Activated T-helper 1 cell treated with anti-CD3 and anti-CD28 coated beads, Interleukin-12 subunit alpha, Interleukin-12 subunit beta, Interleukin-2, Interleukin-4 antibody, amounts not matched to agents 30 ng/mL and 10 ng/mL and 1 ng/mL, durations not matched to agents 14 hours and 24 hours and 36 hours (primary cell): ENCODE results near the gene RBM7. TPM values are rescaled to one million over a fixed set of nuclear protein-coding genes. Genes with fewer than 3 reads are reported as not detected.
A peak's percentile ranks its signal among the peaks of the same experiment; 100 is the strongest.

Experiments used
- DNase-seq: peaks from one replicate; pipeline ENCODE4 v3.0.0; 2021; ENCODE audit warnings: low spot score
- H3K27ac Mint-ChIP-seq: one replicate; pipeline ENCODE4 v1.8.0; 2021; ENCODE audit warnings: mild to moderate bottlenecking, mixed read lengths
- H3K27me3 Mint-ChIP-seq: one replicate; pipeline ENCODE4 v1.8.0; 2022; ENCODE audit warnings: mild to moderate bottlenecking, moderate library complexity, mixed read lengths; ENCODE audit not compliant: insufficient read depth
- H3K36me3 Mint-ChIP-seq: one replicate; pipeline ENCODE4 v1.8.0; 2021; ENCODE audit warnings: low read depth, mixed read lengths
- H3K4me1 Mint-ChIP-seq: one replicate; pipeline ENCODE4 v1.8.0; 2021; ENCODE audit warnings: low read depth, mixed read lengths
- H3K4me3 Mint-ChIP-seq: one replicate; pipeline ENCODE4 v1.8.0; 2021; ENCODE audit warnings: mild to moderate bottlenecking, moderate library complexity, mixed read lengths
- H3K9me3 Mint-ChIP-seq: one replicate; pipeline ENCODE4 v1.8.0; 2021; ENCODE audit warnings: mixed read lengths
- intact Hi-C: fragments of 100-400 bp; cut with micrococcal nuclease; formaldehyde crosslinking; loops from one replicate; pipeline ENCODE4 v1.15.1; 2024
- total RNA-seq: library from RNA; stranded (reverse); gene quantifications from 2 replicates; pipeline ENCODE4 v1.2.3, GENCODE V29; 2022

Gene RBM7
- total RNA-seq, 1 donor from 2014 or later, result 38.8 TPM

DNA sequence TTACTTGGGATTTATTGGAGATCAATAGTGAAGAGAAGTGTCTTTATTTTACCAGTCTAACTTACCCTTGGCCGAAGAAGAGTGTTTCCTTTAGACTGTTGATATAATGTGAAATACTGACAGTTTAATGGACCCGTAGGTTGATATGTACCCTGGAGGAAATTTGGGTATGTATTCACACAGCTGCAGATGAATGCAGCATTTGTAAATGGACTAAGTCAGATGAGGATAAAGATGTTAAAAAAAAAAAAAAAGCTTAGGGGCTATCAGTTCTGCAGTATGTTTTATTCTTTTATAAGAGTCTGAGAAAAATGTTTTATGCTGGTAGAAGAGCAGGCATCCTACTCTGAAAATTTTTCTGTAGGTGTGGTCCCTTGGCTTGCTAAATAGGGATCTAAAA, 41.5 kb downstream of the RBM7 start:
- Mint-ChIP-seq H3K27me3 (no peaks in the 10 kb centered on the region), H3K36me3 (peaks cover 43% of the 10 kb centered on the region), H3K9me3 (no peaks in the 10 kb centered on the region), H3K4me3 (peak overlapping the region; percentile 73), H3K4me1 (peaks cover 58% of the 10 kb centered on the region), H3K27ac (no peak overlapping the region)
- DNase-seq, result no peak
- intact Hi-C loops, result loop anchor here (2.0 kb wide), 1 partner anchor 163 kb away; no protein-coding TSS in a partner anchor

DNA sequence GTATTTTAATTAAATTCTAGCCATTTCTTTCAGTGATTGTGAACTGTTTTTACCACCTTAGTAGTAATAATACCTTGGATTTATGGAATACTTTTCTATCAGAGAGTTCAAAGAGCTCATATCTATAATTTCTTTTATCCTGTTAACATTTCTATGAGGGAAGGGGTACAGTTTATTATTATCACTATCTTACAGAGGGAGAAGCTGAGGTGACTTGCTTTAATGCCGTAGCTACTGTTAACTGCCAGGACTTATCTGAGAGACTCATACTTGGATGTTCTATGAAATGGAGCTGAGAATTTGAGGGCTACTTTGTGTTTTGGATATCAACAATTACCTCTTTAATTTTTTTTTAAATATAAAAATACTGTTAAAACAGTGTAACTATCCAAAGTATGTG, 42.1 kb downstream of the RBM7 start:
- no peaks in the 10 kb centered on the region for H3K27me3 Mint-ChIP-seq
- no peaks in the 10 kb centered on the region for H3K9me3 Mint-ChIP-seq
- DNase-seq, result no peak
- H3K4me1 Mint-ChIP-seq, result peaks cover 58% of the 10 kb centered on the region
- no peak overlapping the region for H3K4me3 Mint-ChIP-seq
- H3K27ac Mint-ChIP-seq, result no peak overlapping the region
- peaks cover 48% of the 10 kb centered on the region for H3K36me3 Mint-ChIP-seq
- intact Hi-C loops, result no loop called here

GRCh38 chr11:114447444-114447843, 47.0 kb downstream of the RBM7 start:
- Mint-ChIP-seq H3K27me3 (no peaks in the 10 kb centered on the region), H3K4me1 (peaks cover 27% of the 10 kb centered on the region), H3K36me3 (peaks cover 45% of the 10 kb centered on the region), H3K27ac (no peak overlapping the region), H3K9me3 (no peaks in the 10 kb centered on the region), H3K4me3 (no peak overlapping the region)
- DNase-seq, result no peak
- intact Hi-C loops, result no loop called here

GRCh38 chr11:114447892-114448291, 47.4 kb downstream of the RBM7 start:
- intact Hi-C loops, result no loop called here
- H3K27ac Mint-ChIP-seq, result no peak overlapping the region
- H3K36me3 Mint-ChIP-seq, result peaks cover 47% of the 10 kb centered on the region
- peaks cover 27% of the 10 kb centered on the region for H3K4me1 Mint-ChIP-seq
- no peak overlapping the region for H3K4me3 Mint-ChIP-seq
- no peaks in the 10 kb centered on the region for H3K9me3 Mint-ChIP-seq
- no peaks in the 10 kb centered on the region for H3K27me3 Mint-ChIP-seq
- no peak for DNase-seq

- DNase-seq, result no peak
- H3K4me1 Mint-ChIP-seq, result peaks cover 19% of the 10 kb centered on the region
- H3K27ac Mint-ChIP-seq, result no peak overlapping the region
- no peaks in the 10 kb centered on the region for H3K27me3 Mint-ChIP-seq
- no peak overlapping the region for H3K4me3 Mint-ChIP-seq
- no peaks in the 10 kb centered on the region for H3K9me3 Mint-ChIP-seq
- intact Hi-C loops, result no loop called here
- H3K36me3 Mint-ChIP-seq, result peaks cover 48% of the 10 kb centered on the region
Observed at GRCh38 chr11:114448749-114449482, 48.5 kb downstream of the RBM7 start.

GRCh38 chr11:114449845-114450244, 49.4 kb downstream of the RBM7 start:
- Mint-ChIP-seq H3K27me3 (no peaks in the 10 kb centered on the region), H3K27ac (no peak overlapping the region), H3K9me3 (no peaks in the 10 kb centered on the region), H3K36me3 (peaks cover 41% of the 10 kb centered on the region), H3K4me1 (peaks cover 15% of the 10 kb centered on the region), H3K4me3 (no peak overlapping the region)
- intact Hi-C loops, result no loop called here
- no peak for DNase-seq

DNA sequence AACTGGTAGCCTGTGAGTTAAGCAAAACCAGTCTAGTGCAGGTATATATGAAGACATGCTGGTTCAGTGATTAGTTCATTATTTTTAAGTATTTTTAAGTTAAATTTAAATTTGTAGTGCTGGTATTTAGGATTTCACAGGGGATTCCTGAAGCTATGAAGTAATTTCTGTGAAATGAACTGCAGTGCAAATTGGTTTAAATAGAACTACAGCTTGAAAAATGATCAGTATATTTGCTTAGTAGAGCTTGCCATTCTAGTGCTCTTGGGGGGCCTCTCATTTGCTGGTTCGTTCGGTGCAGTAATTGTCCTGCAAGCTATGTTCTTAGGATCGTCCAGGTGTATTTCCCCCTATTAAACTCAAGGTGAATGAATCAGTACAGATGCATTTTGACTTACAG, 51.9 kb downstream of the RBM7 start:
- Mint-ChIP-seq H3K9me3 (no peaks in the 10 kb centered on the region), H3K27me3 (no peaks in the 10 kb centered on the region), H3K4me3 (no peak overlapping the region), H3K4me1 (peaks cover 5% of the 10 kb centered on the region), H3K36me3 (peaks cover 25% of the 10 kb centered on the region), H3K27ac (no peak overlapping the region)
- no peak for DNase-seq
- intact Hi-C loops, result no loop called here

Other genes with a start within 250 kb of the RBM7 start
- gene NNMT, start 104.3 kb upstream of the RBM7 start, total RNA-seq, result not detected in 2 replicates
- 7.7 and 9.3 TPM in 2 replicates for gene C11orf71, start 155 bp upstream of the RBM7 start, total RNA-seq
- 109 and 111 TPM in 2 replicates for gene REXO2, start 38.8 kb downstream of the RBM7 start, total RNA-seq
- gene NXPE1, start 159.2 kb downstream of the RBM7 start, total RNA-seq, result not detected in 2 replicates
- not detected in 2 replicates for gene NXPE4, start 195.1 kb downstream of the RBM7 start, total RNA-seq